DOHH2 (cell line): ENCODE data around the gene APOO.

ENCODE experiments used
- CTCF ChIP-seq: fragments of 200-600 bp; sonication (generic); IDR thresholded peaks from one replicate; pipeline ENCODE4 v1.5.1; 2014; ENCODE audit warnings: antibody characterized with exemption, mild to moderate bottlenecking, low read depth, low read length; ENCODE audit not compliant: poor library complexity, severe bottlenecking
- EZH2phosphoT487 ChIP-seq: fragments of 200-600 bp; sonication (generic); IDR thresholded peaks from 2 replicates; pipeline ENCODE4 v1.6.1; 2017; ENCODE audit warnings: borderline replicate concordance, mild to moderate bottlenecking, antibody characterized with exemption, low read length, moderate library complexity, mixed read lengths

- TF ChIP-seq CTCF (no peak), EZH2phosphoT487 (no peak)
Observed at GRCh38 chrX:23936180-23936579, 28.4 kb upstream of the APOO start.
